ENCODE data around the gene WDR90.

The WDR90 gene

GRCh38 chr16:710500-711075 is 61.4 kb downstream of the WDR90 start:
- no peak for DNase-seq

DNA sequence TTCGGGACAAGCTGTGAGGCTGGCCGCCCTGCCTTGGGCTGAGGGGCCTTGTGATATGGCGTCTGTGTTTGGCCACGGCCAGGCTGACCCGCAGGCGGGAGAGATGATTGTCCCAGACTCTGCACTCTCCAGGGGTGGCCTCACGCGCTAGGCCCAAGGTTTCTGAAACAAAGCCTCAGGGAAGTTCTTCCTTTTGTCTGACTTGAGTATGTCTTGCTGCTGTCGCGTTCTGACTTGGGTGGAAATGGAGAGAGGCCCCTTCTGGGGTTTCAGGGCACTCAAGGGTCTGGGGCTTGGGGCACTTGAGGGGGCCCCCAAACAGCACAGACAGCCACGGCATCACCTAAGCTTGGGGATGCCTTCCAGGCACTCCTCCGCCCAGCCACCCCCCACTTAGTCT is 61.9 kb downstream of the WDR90 start:
- DNase-seq = no peak

GRCh38 chr16:711548-712320 is 62.6 kb downstream of the WDR90 start:
- peak; percentile 86 for DNase-seq

DNA sequence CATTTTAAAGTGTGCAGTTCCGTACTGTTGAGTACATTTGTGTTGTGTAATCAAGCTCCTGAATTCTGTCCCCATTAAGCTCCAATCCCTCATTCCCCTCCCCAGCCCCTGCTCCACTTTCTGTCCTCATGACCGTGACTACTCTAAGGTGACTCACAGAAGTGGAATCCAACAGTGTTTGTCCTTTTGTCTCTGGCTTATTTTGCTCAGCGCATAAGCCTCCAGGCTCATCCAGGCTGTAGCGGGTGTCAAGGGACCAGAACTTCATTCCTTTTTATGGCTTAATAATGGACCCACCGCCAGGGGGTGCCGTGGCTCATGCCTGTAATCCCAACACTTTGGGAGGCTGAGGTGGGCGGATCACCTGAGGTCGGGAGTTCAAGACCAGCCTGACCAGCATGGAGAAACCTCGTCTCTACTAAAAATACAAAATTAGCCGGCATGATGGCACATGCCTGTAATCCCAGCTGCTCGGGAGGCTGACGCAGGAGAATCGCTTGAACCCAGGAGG is 63.6 kb downstream of the WDR90 start:
- peak; percentile 69 for DNase-seq

DNA sequence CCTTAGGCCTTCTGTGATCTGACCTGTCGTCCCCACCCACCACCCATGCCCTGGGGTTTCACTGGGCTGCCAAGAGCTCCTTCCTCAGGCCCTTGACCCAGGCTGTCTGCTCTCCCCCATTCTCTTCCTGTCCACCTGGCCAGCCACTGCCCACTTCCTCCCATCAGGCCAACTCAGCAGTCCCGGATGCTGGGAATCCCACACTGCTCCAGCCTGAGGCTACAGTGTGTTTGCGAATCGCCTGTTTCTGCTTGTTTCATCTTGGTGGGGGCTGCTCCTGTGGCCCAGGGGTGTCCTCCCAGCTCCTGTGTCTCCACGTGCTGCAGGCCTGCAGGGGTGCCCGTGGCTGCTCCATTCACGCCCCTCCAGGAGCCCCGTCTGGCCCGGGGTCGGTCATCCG is 64.9 kb downstream of the WDR90 start:
- DNase-seq = no peak

DNA sequence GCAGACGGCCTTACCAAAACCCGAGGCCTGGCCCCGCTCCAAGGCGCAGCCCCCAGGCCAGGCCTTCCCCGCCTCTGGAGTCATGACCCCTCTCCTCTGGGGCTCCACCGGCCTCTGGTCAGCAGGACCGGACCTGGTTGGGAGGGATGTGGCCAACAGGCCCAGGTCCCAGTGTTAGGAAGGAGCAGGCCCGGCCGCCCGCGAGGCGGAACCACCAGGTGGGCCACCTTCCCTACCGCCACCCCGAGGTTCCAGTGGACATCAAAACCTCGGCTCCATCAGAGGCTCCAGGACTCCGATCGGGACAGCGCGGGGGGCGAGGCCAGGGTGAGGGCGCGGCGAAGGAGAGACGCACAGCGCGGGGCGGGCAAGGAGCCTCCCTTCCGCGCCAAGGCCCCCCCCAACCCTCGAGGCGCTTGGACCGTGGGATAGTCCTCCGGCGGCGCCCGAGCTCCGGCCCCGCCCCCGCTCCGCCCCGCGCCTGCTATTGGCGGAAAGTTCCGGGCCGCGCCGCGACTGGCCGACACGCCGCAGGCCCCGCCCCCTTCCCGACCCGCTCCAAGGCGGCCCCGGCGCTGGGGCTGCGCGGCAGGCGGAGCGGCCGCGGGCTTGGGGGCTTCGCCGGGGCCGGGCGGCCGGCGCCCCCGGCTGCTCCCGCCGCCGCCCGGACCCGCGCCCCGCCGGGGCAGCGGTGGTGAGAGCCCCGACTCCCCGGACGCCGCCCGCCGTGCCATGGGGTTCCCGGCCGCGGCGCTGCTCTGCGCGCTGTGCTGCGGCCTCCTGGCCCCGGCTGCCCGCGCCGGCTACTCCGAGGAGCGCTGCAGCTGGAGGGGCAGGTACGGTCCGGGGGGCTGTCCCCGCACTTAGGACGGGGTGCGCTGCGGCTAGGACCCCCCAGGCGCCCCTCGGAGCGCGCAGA is 65.7 kb downstream of the WDR90 start, which contains the start of gene METRN:
Gene METRN (plus strand): TSS at position 561 of the 919 bp plus-strand sequence. CDS start 172 bp downstream, at position 733.
- peak; percentile 95 for DNase-seq

GRCh38 chr16:715477-716199 is 66.5 kb downstream of the WDR90 start:
- peak; percentile 52 for DNase-seq

DNA sequence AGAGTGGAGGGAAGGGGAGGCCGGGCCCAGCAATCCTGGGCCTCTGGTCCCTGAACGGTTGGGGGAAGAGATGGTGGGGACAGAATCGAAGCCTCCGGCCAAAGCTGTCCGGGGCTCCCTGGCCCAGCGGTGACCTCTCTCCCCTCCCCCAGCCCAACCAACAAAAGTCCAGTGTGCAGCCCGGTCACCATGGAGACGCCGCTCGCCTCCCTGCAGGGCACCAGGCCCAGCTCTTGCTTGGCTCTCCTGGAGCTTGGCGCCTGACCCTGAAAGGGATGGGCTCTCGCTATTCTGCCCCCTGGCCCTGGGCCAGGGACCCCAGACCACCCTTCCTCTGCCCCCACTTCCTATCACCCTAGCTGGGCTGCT is 67.0 kb downstream of the WDR90 start:
- DNase-seq = no peak

- DNase-seq = no peak
These were observed 67.7 kb downstream of the WDR90 start for GRCh38 chr16:716768-717325.
